Measurements from ENCODE around the gene NHERF1. TPM values are rescaled to one million over a fixed set of nuclear protein-coding genes. Genes with fewer than 3 reads are reported as not detected.

Gene NHERF1
- total and polyA plus RNA-seq, 2 of the 13 experiments (the other 11 are each of a cell fraction or from before 2014, with no cell fraction given) = 169 to 269 TPM

- TF ChIP-seq SRF (IDR thresholded peaks at IDR 0.05; ENCODE audit: low read depth, low read length) (no peak), NBN (conservative IDR thresholded peaks at IDR 0.05) (no peak), ZNF839 (CRISPR knock-in tag; IDR thresholded peaks at IDR 0.05; ENCODE audit: borderline replicate concordance) (0 out of 2 replicates have a peak, but pooled peaks have one; percentile 19), TBX2 (CRISPR knock-in tag; IDR thresholded peaks at IDR 0.05; ENCODE audit: borderline replicate concordance) (peak; percentile 80), ZNF329 (CRISPR knock-in tag; IDR thresholded peaks at IDR 0.05; ENCODE audit: low read depth) (peak; percentile 58; the same call in 1 of the 2 replicates), KDM4B (CRISPR knock-in tag; IDR thresholded peaks at IDR 0.05) (peak; percentile 91; the same call in 1 of the 2 replicates), FOSL2 (CRISPR knock-in tag; IDR thresholded peaks at IDR 0.05) (peak; percentile 70), NCOA5 (CRISPR knock-in tag; IDR thresholded peaks at IDR 0.05) (peak; percentile 59; the same call in 1 of the 2 replicates), ZNF350 (CRISPR knock-in tag; IDR thresholded peaks at IDR 0.05; ENCODE audit: borderline replicate concordance, low read depth) (peak; percentile 56; the same call in 1 of the 2 replicates), HMGXB3 (CRISPR knock-in tag; IDR thresholded peaks at IDR 0.05; ENCODE audit: borderline replicate concordance) (peak; percentile 63; the same call in 1 of the 2 replicates), ZNF460 (CRISPR knock-in tag; IDR thresholded peaks at IDR 0.05; ENCODE audit: borderline replicate concordance) (no peak; the same call in 1 of the 2 replicates), ZNF407 (CRISPR knock-in tag; IDR thresholded peaks at IDR 0.05; ENCODE audit: not compliant biosample characterization) (no peak), ZNF496 (CRISPR knock-in tag; IDR thresholded peaks at IDR 0.05; ENCODE audit: insufficient replicate concordance) (no peak), CAMTA2 (CRISPR knock-in tag; IDR thresholded peaks at IDR 0.05; ENCODE audit: borderline replicate concordance) (0 out of 2 replicates have a peak, but pooled peaks have one; percentile 4), ETV5 (CRISPR knock-in tag; IDR thresholded peaks at IDR 0.05; ENCODE audit: borderline replicate concordance) (peak; percentile 63), MEIS1 (CRISPR knock-in tag; IDR thresholded peaks at IDR 0.05; ENCODE audit: borderline replicate concordance) (no peak)
Measured at GRCh38 chr17:74750327-74751069, 2.1 kb downstream of the NHERF1 start (continued).
